Measurements from ENCODE around the gene VSIG10.

GRCh38 chr12:118109088-118109487 lies 5.3 kb upstream of the VSIG10 start:
- TF ChIP-seq, protein P1, sequence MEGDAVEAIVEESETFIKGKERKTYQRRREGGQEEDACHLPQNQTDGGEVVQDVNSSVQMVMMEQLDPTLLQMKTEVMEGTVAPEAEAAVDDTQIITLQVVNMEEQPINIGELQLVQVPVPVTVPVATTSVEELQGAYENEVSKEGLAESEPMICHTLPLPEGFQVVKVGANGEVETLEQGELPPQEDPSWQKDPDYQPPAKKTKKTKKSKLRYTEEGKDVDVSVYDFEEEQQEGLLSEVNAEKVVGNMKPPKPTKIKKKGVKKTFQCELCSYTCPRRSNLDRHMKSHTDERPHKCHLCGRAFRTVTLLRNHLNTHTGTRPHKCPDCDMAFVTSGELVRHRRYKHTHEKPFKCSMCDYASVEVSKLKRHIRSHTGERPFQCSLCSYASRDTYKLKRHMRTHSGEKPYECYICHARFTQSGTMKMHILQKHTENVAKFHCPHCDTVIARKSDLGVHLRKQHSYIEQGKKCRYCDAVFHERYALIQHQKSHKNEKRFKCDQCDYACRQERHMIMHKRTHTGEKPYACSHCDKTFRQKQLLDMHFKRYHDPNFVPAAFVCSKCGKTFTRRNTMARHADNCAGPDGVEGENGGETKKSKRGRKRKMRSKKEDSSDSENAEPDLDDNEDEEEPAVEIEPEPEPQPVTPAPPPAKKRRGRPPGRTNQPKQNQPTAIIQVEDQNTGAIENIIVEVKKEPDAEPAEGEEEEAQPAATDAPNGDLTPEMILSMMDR (IDR thresholded peaks at IDR 0.05; ENCODE audit: insufficient read depth, low read length): no peak
- no peak for TF ChIP-seq POLR2AphosphoS5 (IDR thresholded peaks at IDR 0.05; ENCODE audit: low read depth)

Data from HL-60 (cell line).